B cell (primary cell): ENCODE data around the gene NEUROG1. TPM values are rescaled to one million over a fixed set of nuclear protein-coding genes. Genes with fewer than 3 reads are reported as not detected.

Source experiments
- polyA plus RNA-seq: library from polyadenylated mRNA; depleted of rRNA; stranded (reverse); fragments of >200 nt; gene quantifications from 2 replicates; pipeline ENCODE4 v1.2.3, GENCODE V29; 2012
- total RNA-seq, 2 donors: library from RNA; stranded (reverse); fragments of 120-200 nt in 1 of 2; gene quantifications; 1 replicate in 1 of 2; 2 replicates in 1 of 2; pipeline versions ENCODE4 v1.2.3 to v1.2.4, GENCODE V29; 2013 to 2022

NEUROG1 gene
- total and polyA plus RNA-seq, 2 donors (not counting 1 experiment from before 2014, with no cell fraction given): not detected

Other genes starting within 250 kb of the NEUROG1 start
- 99.7 and 100.0 TPM in 2 replicates for gene MACROH2A1, start 136.7 kb downstream of the NEUROG1 start, total RNA-seq
- gene MACROH2A1, start 136.7 kb downstream of the NEUROG1 start, polyA plus RNA-seq: 80.1 and 95.1 TPM in 2 replicates
- gene DCANP1, start 88.6 kb downstream of the NEUROG1 start, total RNA-seq: 0.10 TPM in 1 of 2 replicates, not detected in the other
- gene DCANP1, start 88.6 kb downstream of the NEUROG1 start, polyA plus RNA-seq: not detected in 2 replicates
- not detected in 2 replicates for gene TIFAB, start 83.6 kb downstream of the NEUROG1 start, total RNA-seq
- 0.03 TPM in 1 of 2 replicates, not detected in the other for gene TIFAB, start 83.6 kb downstream of the NEUROG1 start, polyA plus RNA-seq
- not detected in 2 replicates for gene CXCL14, start 43.0 kb upstream of the NEUROG1 start, total RNA-seq
- gene CXCL14, start 43.0 kb upstream of the NEUROG1 start, polyA plus RNA-seq: not detected in 2 replicates